ENCODE results near the gene MAD1L1.
A peak's percentile ranks its signal among the peaks of the same experiment; 100 is the strongest.
"Not testable (repeated sequence)": the region's sequence is repeated elsewhere in the genome, so short reads cannot be mapped to it uniquely, and the experiment has no call there.

The MAD1L1 gene

GRCh38 chr7:1930381-1931065 is 302.2 kb downstream of the MAD1L1 start:
- DNase-seq = no peak

- not testable (repeated sequence) for DNase-seq
Measured at GRCh38 chr7:1929349-1929925, 303.3 kb downstream of the MAD1L1 start.

GRCh38 chr7:1928645-1929348 is 303.9 kb downstream of the MAD1L1 start:
- DNase-seq = no peak

- no peak for DNase-seq
Measured at GRCh38 chr7:1927937-1928644, 304.7 kb downstream of the MAD1L1 start.

- DNase-seq = no peak
Measured at GRCh38 chr7:1926908-1927306, 305.8 kb downstream of the MAD1L1 start.

- DNase-seq = no peak
Measured at GRCh38 chr7:1925973-1926907, 306.5 kb downstream of the MAD1L1 start.

GRCh38 chr7:1925349-1925748 is 307.4 kb downstream of the MAD1L1 start:
- DNase-seq = no peak

GRCh38 chr7:1924258-1924817 is 308.4 kb downstream of the MAD1L1 start:
- no peak for DNase-seq

- no peak for DNase-seq
Measured at GRCh38 chr7:1923409-1924257, 309.1 kb downstream of the MAD1L1 start.

- DNase-seq = no peak
Measured at GRCh38 chr7:1922870-1923236, 309.9 kb downstream of the MAD1L1 start.

- DNase-seq = peak; percentile 60 to 64
Measured at GRCh38 chr7:1922071-1922869, 310.5 kb downstream of the MAD1L1 start.

- DNase-seq = no peak
Measured at GRCh38 chr7:1920881-1921280, 311.9 kb downstream of the MAD1L1 start.

- DNase-seq = peak; percentile 20 to 32
Measured at GRCh38 chr7:1920266-1920681, 312.5 kb downstream of the MAD1L1 start.

- DNase-seq = no peak
Measured at GRCh38 chr7:1919539-1920265, 313.0 kb downstream of the MAD1L1 start.

GRCh38 chr7:1918881-1919525 is 313.7 kb downstream of the MAD1L1 start:
- DNase-seq = no peak

- no peak for DNase-seq
Measured at GRCh38 chr7:1918063-1918645, 314.6 kb downstream of the MAD1L1 start.

- DNase-seq = no peak
Measured at GRCh38 chr7:1917221-1918062, 315.3 kb downstream of the MAD1L1 start.

- no peak for DNase-seq
Measured at GRCh38 chr7:1916601-1916970, 316.2 kb downstream of the MAD1L1 start.
